Endothelial cell (in vitro differentiated cells): ENCODE results near the gene PYGM. TPM values are rescaled to one million over a fixed set of nuclear protein-coding genes. Genes with fewer than 3 reads are reported as not detected.

ENCODE experiments used
- DNase-seq: peaks from one replicate; pipeline ENCODE4 v3.0.0; 2021; ENCODE audit warnings: low spot score
- H3K27ac Mint-ChIP-seq: one replicate; pipeline ENCODE4 v1.8.0; 2021; ENCODE audit warnings: mixed read lengths, inconsistent platforms; ENCODE audit not compliant: unreplicated experiment
- H3K27me3 Mint-ChIP-seq: one replicate; pipeline ENCODE4 v1.8.0; 2021; ENCODE audit warnings: mild to moderate bottlenecking, moderate library complexity, mixed read lengths, inconsistent platforms; ENCODE audit not compliant: unreplicated experiment
- H3K36me3 Mint-ChIP-seq: one replicate; pipeline ENCODE4 v1.8.0; 2021; ENCODE audit warnings: mild to moderate bottlenecking, low read depth, mixed read lengths, inconsistent platforms; ENCODE audit not compliant: unreplicated experiment
- H3K4me1 Mint-ChIP-seq: one replicate; pipeline ENCODE4 v1.8.0; 2021; ENCODE audit warnings: mild to moderate bottlenecking, mixed read lengths, inconsistent platforms; ENCODE audit not compliant: unreplicated experiment
- H3K4me3 Mint-ChIP-seq: one replicate; pipeline ENCODE4 v1.8.0; 2021; ENCODE audit warnings: mild to moderate bottlenecking, mixed read lengths, inconsistent platforms; ENCODE audit not compliant: unreplicated experiment
- H3K9me3 Mint-ChIP-seq: one replicate; pipeline ENCODE4 v1.8.0; 2021; ENCODE audit warnings: mixed read lengths, inconsistent platforms; ENCODE audit not compliant: unreplicated experiment
- total RNA-seq: library from RNA; stranded (reverse); fragmentation: NEBNext Ultra II Directional; extraction: Animal tissue kit (Norgen Biotek cat#: 25700); gene quantifications from one replicate; pipeline ENCODE4 v1.2.1, GENCODE V29; 2021; ENCODE audit not compliant: unreplicated experiment
- TF ChIP-seq, protein P1 (sequence below): fragments of 200-600 bp; sonication (generic); IDR thresholded peaks from one replicate; pipeline ENCODE4 v1.5.0; 2021; ENCODE audit warnings: antibody characterized with exemption; ENCODE audit not compliant: unreplicated experiment

PYGM gene
- total RNA-seq, 1 donor from 2014 or later = 0.26 TPM

DNA sequence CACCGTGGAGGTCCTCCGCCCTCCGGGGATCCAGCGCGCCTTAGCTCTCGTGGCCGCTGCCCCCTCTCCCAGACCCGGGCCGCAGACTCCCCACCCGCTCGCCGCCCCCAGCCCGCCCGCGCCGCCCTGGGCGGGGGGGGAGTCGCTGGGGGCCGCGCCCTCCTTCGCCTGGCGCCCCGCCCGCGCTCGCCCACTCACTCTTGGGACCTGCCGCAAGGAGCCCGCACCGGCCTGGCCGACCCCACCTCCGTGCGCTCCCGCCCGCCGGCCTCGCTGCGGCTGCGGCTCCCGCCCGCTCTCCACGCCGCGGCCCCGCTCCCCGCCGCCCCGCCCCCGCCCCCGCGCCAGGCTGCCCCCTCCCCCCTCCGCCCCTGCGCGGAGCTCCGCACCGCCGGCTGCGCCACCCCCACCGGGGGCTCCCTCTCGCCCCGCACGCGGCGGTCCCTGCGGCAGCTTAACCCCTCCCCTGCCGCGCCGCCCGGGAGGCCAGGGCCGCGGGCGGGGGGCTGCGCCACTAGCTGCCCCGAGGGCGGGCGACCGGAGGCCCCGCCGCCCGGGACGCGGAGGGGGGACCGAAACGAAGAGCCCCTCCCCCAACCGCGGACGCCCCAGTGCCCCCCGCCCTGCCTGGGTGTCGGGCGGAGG, 15.1 kb downstream of the PYGM start:
- Mint-ChIP-seq H3K4me3 (peak overlapping the region; percentile 93), H3K27me3 (peaks cover 14% of the 10 kb centered on the region), H3K4me1 (peaks cover 21% of the 10 kb centered on the region), H3K27ac (no peak overlapping the region), H3K36me3 (peaks cover 13% of the 10 kb centered on the region), H3K9me3 (no peaks in the 10 kb centered on the region)
- TF ChIP-seq, protein P1, sequence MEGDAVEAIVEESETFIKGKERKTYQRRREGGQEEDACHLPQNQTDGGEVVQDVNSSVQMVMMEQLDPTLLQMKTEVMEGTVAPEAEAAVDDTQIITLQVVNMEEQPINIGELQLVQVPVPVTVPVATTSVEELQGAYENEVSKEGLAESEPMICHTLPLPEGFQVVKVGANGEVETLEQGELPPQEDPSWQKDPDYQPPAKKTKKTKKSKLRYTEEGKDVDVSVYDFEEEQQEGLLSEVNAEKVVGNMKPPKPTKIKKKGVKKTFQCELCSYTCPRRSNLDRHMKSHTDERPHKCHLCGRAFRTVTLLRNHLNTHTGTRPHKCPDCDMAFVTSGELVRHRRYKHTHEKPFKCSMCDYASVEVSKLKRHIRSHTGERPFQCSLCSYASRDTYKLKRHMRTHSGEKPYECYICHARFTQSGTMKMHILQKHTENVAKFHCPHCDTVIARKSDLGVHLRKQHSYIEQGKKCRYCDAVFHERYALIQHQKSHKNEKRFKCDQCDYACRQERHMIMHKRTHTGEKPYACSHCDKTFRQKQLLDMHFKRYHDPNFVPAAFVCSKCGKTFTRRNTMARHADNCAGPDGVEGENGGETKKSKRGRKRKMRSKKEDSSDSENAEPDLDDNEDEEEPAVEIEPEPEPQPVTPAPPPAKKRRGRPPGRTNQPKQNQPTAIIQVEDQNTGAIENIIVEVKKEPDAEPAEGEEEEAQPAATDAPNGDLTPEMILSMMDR = no peak
- DNase-seq = peak; percentile 44

DNA sequence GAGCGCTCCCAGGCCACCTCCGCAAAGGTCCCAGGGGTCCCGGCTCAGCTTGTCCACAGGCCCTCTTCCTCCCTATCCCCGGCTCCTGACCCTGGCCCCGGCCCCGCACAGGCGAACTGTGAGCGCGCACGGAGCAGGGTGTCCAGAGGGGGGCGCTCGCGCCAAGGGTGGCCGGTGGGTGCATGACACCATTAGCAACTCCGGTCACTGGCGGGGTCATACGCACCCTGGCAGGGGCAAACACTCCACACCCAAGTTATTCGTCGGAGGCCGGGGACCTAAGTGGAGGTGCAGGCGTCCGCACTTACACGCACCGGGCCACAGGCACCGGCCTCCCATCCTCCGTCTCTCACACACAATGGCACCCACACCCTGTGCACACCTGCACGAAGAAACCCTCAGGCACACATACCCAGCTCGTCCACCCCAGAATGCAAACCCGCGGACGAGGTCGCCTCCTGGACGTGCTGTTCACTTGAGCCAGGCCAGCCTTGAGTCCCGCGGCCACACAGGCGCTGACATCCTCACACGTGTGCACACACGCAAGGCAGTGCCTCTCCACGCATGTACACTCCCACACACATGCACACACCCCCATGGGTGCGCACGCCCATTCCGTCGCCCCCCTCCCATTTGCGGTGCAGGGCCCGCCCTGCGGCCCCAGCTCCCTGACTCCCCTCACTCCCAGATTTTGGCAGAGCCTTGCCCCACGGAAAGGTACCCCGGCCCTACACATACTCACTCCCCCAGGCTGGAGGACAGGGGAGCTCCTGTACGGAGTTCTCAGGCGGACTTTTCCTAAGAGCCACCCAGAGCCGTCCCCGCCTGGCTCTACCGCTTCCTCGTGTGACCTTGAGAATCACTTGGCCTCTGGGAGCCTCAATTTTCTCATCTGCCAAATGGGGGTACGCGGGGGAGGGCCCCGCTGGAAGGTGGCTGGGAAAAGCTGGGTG, 15.9 kb downstream of the PYGM start, which contains the start of gene RASGRP2:
Gene RASGRP2, minus strand, starts transcription at position 552 of the 953 bp plus-strand sequence. CDS start 1,276 bp downstream, outside the sequence.
- Mint-ChIP-seq H3K27me3 (peaks cover 14% of the 10 kb centered on the region), H3K4me1 (peaks cover 21% of the 10 kb centered on the region), H3K27ac (peak within 1 kb of the TSS; percentile 68), H3K36me3 (peaks cover 13% of the 10 kb centered on the region), H3K9me3 (no peaks in the 10 kb centered on the region), H3K4me3 (peak within 1 kb of the TSS; percentile 93)
- TF ChIP-seq, protein P1 = peak; percentile 33
- peak; percentile 90 for DNase-seq

DNA sequence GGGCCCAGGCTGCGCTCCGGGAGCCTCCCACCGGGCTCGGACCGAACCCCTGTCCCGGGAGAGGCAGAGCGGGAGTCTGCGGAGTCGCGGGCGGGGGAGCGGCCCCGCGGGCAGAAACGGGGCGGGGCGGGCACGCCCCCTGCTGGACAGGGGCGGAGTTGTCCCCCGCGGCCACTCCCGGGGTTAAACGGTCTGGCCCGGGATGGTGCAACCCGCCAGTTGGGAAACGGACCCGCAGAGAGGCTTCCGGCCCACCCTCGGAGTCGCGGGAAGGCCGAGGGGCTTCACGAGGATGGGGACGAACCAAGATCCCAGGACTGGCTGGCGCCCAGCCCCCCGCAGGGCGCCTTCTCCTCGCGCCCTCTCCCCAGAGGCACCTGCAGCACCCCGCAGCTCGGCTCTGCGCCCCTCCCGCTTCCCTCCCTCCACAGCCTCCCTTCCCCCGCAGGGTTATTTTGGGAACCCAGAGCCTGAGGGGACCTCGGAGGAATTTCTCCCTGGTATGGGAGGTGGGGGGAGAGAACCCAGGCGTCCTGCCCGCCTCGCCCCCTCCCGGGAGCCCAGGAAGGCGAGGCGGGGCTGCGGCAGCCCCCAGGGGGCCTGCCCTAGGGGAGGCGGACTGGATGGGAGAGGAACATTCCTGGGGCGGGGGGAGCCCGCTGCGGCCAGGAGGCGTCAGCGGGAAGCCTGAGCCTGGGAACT, 16.7 kb downstream of the PYGM start:
- H3K36me3 Mint-ChIP-seq = peaks cover 13% of the 10 kb centered on the region
- DNase-seq = peak; percentile 86
- H3K9me3 Mint-ChIP-seq = no peaks in the 10 kb centered on the region
- H3K27me3 Mint-ChIP-seq = peaks cover 14% of the 10 kb centered on the region
- H3K4me3 Mint-ChIP-seq = no peak overlapping the region
- peaks cover 21% of the 10 kb centered on the region for H3K4me1 Mint-ChIP-seq
- no peak overlapping the region for H3K27ac Mint-ChIP-seq
- TF ChIP-seq, protein P1 = peak; percentile 98

DNA sequence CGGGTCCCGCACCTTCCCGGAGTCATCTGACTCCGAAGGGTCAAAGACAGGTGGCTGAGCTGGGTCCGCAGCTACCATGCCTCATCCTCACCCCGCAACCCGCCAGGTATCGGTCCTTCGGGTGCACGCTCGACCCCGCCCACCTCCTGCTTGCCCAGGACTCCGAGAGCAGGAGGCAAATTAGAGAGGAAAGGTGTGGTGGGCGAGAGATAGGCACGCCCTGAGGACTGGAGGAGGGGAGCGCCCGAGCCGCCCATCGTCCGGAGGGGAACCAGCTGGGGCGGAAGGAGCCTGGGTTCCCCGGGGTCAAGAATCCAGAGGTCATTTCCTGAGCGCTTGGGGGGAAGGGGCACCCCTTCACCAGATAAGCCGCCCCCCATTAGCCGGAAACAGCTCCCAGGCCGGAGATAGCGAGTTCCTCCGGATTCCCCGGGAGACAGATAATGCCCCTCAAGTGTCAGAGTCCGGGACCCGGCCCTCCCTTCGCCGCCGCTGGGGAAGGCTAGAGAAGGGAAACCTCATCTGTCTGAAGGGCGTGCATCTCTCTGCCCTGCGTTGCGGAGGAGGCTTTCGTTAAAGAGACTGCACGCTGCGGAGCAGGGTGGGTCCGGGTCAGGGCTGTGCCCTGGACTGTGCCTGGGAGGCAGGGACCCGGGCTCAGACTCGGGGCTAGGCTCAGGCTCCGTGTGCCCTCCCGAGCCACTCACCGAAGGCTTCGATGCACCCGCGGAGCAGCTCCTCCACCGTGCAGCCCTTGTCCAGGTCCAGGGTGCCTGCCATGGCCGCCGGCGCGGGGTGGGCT, 17.5 kb downstream of the PYGM start:
- Mint-ChIP-seq H3K4me3 (peak overlapping the region; percentile 86), H3K27ac (no peak overlapping the region), H3K4me1 (peaks cover 21% of the 10 kb centered on the region), H3K9me3 (no peaks in the 10 kb centered on the region), H3K27me3 (peaks cover 14% of the 10 kb centered on the region), H3K36me3 (peaks cover 13% of the 10 kb centered on the region)
- TF ChIP-seq, protein P1 = no peak
- peak; percentile 58 for DNase-seq
